ENCODE data around the gene NUFIP2.

- TF ChIP-seq, protein P1, sequence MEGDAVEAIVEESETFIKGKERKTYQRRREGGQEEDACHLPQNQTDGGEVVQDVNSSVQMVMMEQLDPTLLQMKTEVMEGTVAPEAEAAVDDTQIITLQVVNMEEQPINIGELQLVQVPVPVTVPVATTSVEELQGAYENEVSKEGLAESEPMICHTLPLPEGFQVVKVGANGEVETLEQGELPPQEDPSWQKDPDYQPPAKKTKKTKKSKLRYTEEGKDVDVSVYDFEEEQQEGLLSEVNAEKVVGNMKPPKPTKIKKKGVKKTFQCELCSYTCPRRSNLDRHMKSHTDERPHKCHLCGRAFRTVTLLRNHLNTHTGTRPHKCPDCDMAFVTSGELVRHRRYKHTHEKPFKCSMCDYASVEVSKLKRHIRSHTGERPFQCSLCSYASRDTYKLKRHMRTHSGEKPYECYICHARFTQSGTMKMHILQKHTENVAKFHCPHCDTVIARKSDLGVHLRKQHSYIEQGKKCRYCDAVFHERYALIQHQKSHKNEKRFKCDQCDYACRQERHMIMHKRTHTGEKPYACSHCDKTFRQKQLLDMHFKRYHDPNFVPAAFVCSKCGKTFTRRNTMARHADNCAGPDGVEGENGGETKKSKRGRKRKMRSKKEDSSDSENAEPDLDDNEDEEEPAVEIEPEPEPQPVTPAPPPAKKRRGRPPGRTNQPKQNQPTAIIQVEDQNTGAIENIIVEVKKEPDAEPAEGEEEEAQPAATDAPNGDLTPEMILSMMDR (conservative IDR thresholded peaks at IDR 0.05): no peak
- TF ChIP-seq ZFX (IDR thresholded peaks at IDR 0.05): no peak
Observed at GRCh38 chr17:29322363-29322762, 28.4 kb upstream of the NUFIP2 start.
